Fibroblast of the conjunctiva (primary cell): ENCODE results near the gene ME3.

Experiments used
- DNase-seq: peaks from one replicate; pipeline ENCODE4 v3.0.0-alpha.2; 2010; ENCODE audit warnings: low read depth

Gene ME3

DNA sequence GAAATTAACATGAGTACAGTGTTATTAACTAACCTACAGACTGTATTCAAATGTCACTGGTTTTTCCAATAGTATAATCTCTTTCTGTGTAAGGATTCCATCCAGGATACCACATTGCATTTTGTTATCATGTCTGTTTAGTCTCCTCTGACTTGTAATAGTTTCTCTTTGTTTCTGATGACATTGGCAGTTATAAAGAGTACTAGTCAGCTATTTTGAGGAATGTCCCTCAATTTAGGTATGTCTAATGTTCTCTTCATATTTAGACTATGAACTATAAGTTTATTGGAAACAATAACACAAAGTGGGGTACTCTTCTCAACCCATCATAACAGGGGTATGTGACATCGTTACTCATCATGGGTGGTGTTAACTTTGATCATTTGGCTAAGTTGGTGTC lies 20.3 kb upstream of the ME3 start:
- DNase-seq: no peak

DNA sequence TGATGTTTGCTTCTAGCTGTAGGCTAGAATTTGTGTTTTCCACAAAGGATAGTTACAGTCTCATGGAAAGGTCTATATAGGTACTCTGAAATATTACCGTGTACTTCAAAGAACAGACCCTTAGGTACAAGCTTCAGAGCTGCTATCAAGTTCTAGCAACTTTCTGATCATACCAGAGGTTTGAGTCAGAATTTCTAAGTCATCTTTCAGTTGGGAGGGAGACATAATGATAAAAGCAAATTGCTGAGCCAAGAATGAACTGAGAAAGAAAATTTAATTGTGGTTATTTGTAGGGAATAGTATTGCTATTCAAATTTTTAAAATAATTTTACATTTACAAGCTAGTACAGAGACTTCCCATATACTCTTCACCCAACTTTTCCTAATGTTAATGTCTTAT lies 19.9 kb upstream of the ME3 start:
- DNase-seq: no peak

GRCh38 chr11:86688398-86689179 lies 16.2 kb upstream of the ME3 start:
- no peak for DNase-seq

GRCh38 chr11:86687185-86687778 lies 14.9 kb upstream of the ME3 start:
- DNase-seq: no peak

GRCh38 chr11:86686531-86686930 lies 14.1 kb upstream of the ME3 start:
- no peak for DNase-seq

DNA sequence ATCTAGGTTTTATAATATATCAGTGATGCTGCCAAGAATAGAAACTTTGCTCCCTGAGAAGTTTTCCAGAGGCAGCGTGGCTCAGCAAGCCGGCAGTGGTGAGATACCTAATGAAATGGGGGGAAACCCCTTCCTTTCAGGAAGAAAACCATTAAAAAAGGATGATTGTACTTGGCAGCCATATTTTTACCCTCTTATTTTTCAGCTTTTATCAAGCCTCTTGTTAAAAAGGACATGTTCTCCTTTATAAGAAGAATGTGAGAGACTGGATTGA lies 9.0 kb upstream of the ME3 start:
- no peak for DNase-seq

GRCh38 chr11:86680716-86681482 lies 8.5 kb upstream of the ME3 start:
- DNase-seq: no peak

DNA sequence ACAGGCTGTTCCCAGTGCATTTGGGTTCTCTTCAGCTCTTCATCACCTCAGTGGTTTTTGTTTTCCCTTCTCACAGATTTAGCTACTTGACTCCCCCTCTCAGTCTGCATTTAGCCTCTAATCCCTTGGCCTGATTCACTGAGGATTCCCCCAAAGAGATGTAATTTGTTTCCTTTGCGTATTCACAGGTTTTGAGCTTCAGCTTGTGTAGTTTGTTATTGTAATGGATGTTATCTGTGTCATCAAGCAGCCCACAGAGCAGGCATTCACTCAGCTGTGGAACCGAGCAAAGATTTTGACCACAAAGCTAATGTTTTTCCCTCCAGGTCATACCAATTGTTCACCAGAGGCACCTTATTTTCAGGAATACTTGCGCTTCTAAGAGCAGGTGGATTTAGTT lies 6.4 kb upstream of the ME3 start:
- DNase-seq: no peak

DNA sequence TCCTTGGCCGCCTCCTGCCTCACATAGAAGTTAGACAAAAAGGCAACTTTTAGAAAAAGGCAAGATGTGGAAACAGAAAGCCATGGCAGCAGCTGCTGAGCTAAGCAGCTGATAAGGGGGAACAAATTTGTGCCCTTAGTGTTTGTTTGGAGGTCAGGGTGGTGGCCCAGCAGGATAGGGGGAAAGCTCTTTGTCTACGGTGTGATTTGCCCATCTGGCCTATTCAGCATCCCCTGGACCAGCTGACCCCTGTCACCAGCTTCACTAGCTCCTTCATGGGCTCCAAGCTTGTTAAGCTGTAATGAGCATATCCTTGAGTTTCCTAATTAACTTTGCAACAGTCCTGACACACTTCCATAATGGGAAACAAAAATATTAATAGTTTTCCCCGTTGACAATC lies 5.9 kb upstream of the ME3 start:
- no peak for DNase-seq

GRCh38 chr11:86676533-86677154 lies 4.2 kb upstream of the ME3 start:
- no peak for DNase-seq

DNA sequence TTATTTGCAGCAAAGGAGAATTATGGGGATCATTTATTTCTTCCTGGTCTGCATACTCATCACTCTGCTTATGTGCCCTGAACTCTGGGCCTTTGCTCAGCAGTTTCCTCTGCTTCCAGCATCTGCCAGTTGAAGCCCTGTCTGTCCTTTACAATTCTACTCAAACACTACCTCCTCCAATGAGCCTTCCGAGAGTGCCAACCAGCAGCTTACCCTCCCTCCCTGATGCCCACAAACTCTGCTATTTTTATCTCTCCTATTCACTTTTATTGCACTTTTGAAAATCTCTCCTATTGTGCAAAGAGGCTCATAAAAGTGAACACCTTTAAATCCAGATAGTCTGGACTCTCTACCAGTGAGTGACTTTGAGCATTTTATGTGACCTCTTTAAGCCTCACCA lies 3.6 kb upstream of the ME3 start:
- DNase-seq: no peak

GRCh38 chr11:86675017-86675416 lies 2.6 kb upstream of the ME3 start:
- no peak for DNase-seq

DNA sequence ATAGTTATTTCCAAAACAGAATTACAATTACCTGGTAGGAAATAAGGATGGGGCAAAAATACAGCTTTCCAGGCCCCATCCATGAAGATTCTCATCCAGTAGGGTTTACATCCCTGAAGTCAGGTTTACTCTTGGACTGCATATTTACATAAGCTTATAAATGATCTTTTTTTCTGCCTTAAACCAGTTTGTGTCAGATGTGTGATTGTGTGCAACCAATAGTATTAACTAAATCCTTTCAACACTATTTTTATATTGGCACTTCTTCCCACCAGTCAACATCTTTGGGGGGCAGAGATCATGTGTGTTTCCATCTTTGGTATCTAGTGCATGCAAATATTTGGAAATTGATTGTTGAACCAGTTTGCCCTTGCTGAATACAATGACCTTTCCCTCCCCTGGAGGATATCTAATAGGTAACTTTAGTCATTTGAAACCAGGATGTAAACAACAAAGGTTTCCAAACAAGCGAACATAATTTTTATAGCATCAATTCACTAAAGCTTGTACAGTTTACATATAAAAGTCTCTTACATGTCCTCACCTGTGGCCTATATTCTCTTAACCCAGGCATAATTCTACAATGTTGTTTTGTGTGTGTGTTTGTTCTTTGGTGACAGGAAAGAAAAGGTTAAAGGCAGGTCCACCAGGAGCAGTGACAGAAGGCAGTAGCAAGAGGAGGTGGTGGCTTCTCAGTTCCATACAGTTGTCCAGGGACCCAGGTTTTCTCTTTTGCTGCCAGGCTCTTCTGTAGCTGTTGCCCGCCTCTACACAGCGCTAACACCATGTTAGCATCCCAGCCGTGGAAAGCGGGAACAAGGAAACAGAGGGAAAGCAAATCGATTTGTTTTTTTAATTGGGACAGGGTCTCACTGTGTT lies 1.7 kb upstream of the ME3 start:
- DNase-seq: no peak

DNA sequence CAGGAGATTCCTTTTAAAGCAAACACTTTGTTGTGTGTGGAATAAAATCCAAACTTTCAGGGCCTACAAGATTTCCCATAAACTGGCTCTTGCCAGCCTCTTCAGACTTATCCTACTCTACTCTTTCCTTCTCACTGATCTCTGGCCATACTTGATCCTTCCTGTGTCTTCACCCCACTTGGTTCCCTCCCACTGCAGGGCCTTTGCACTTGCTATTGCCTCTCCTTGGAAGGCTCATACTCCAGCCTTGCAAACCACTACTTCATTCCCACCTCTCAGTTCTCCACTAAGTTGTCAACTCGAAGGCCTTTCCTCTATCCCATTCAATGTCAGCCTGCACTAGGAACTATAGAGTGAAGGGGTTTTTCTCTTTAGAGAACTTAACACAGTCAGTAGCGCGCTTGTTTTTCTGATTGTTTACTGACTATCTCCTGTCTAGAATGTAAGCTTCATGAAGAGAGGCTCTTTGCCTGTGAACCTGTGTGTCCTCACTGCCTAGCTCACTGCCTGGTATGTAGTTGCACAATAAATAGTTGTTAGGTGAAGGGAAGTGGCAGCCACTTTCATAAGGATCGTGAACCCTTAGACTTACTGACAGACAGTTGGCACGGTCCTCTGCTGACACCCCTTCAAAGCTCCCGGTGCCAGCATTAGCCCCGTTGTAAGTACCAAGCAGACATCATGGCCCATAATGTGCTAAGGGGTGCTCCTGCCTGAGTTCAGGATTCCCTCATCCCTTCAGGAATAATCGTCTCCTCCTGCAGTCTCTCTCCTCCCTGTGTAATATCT lies 833 bp upstream of the ME3 start:
- DNase-seq: no peak

DNA sequence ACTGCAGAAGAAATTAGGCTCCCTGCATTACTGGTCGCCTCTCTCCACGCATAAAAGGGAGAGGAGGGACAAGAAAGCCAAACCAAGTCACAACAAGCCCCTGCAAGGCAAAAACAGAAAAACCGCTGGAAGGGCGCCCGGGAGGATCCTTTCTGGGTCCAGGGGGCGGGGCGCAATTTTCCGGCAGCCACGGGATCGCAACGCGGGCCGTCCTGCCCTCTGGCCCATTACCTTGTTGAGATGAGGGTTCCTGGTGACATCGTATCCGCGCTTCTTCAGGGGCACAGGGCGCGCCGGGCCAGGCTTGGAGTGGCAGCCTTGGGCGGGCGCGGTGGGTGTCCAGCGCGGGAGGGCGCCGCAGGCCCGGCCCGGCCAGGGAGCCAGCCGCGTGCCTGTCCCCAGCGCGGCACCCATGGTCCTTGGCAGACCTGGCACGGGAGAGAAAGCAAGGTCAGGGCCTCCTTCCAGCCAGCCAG lies 847 bp downstream of the ME3 start:
- no peak for DNase-seq

GRCh38 chr11:86670911-86671310 lies 1.5 kb downstream of the ME3 start:
- no peak for DNase-seq

- no peak for DNase-seq
Observed at GRCh38 chr11:86670181-86670580, 2.2 kb downstream of the ME3 start.

- no peak for DNase-seq
Observed at GRCh38 chr11:86669424-86669823, 3.0 kb downstream of the ME3 start.

GRCh38 chr11:86668929-86669328 lies 3.5 kb downstream of the ME3 start:
- DNase-seq: no peak

DNA sequence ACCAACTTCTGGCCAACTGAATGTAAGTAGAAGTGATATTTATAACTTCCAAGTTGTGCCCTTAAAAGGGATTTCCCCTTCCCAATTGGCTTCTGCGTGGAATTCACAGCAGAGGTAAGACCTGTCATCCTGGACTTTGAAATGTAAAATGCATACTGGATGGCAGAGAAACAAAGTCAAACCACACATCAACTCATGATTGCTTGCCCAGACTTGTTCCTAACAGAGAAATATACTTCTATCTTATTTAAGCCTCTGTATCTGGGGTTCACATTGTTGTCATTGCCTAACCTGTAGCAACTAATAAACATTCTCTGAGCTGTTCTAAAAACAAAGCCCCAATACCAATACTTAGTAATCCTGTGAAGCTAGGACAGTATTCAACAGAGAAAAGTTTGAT lies 6.2 kb downstream of the ME3 start:
- DNase-seq: no peak

- DNase-seq: no peak
Observed at GRCh38 chr11:86664930-86665329, 7.5 kb downstream of the ME3 start.
